GM12872 (cell line): Measurements from ENCODE around the gene DSCAM.

ENCODE experiments used
- TF ChIP-seq, protein P1 (sequence below): IDR thresholded peaks from 3 replicates; pipeline ENCODE4 v1.5.1; 2011; ENCODE audit warnings: low read depth, mild to moderate bottlenecking, low read length, moderate library complexity; ENCODE audit not compliant: insufficient read depth

The DSCAM gene

DNA sequence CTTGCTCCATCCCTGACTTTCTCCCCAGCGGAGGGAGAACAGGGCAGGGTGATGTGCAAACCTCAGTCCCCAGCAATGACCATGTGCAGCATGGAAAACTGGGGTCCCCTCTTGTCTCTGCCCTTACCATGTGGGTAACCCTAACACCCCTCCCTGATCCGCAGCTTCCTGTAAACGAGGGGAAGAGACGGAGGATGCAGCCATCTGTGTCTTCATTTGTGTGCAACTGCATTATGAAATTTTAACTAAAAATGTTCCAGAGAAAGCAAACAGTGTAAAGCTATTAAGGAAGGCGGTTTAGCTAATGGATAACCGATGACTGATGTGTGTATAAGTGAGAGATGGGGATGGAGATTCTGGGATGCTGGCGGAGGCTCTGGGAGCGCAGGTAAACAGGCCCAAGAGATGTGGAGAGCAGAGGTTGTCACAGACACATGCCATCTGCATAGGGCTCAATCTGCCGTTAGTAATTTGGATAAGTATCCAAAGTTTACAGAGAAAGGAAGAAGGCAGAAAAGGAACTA, 206.6 kb downstream of the DSCAM start:
- TF ChIP-seq, protein P1, sequence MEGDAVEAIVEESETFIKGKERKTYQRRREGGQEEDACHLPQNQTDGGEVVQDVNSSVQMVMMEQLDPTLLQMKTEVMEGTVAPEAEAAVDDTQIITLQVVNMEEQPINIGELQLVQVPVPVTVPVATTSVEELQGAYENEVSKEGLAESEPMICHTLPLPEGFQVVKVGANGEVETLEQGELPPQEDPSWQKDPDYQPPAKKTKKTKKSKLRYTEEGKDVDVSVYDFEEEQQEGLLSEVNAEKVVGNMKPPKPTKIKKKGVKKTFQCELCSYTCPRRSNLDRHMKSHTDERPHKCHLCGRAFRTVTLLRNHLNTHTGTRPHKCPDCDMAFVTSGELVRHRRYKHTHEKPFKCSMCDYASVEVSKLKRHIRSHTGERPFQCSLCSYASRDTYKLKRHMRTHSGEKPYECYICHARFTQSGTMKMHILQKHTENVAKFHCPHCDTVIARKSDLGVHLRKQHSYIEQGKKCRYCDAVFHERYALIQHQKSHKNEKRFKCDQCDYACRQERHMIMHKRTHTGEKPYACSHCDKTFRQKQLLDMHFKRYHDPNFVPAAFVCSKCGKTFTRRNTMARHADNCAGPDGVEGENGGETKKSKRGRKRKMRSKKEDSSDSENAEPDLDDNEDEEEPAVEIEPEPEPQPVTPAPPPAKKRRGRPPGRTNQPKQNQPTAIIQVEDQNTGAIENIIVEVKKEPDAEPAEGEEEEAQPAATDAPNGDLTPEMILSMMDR: no peak

DNA sequence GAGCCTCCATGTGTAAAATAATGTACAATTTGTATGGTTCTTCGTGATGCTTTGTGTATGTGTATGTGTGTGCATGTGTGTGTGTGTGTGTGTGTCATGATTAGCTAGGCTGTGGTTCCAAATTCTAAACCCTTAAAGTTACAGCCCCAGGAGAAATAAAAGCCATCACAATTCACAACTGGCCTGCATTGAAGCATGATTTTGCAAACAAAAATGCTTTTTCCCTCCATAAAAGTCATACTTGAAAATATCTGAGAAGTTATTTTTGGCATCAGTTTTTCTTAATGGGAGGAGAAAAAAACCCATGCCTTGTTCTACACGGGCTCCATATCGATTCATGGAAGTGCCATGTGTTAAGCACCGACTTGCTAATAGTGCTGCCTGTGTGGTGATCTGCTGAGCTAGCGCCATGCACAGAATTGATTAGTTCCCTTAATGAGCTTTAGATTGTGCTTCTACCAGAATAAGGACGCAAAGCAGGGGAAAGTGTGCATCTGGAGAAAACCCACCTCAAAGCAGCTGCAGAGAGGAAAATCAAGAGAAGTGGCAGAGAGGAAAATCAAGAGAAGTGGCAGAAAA, 207.3 kb downstream of the DSCAM start:
- TF ChIP-seq, protein P1: no peak

DNA sequence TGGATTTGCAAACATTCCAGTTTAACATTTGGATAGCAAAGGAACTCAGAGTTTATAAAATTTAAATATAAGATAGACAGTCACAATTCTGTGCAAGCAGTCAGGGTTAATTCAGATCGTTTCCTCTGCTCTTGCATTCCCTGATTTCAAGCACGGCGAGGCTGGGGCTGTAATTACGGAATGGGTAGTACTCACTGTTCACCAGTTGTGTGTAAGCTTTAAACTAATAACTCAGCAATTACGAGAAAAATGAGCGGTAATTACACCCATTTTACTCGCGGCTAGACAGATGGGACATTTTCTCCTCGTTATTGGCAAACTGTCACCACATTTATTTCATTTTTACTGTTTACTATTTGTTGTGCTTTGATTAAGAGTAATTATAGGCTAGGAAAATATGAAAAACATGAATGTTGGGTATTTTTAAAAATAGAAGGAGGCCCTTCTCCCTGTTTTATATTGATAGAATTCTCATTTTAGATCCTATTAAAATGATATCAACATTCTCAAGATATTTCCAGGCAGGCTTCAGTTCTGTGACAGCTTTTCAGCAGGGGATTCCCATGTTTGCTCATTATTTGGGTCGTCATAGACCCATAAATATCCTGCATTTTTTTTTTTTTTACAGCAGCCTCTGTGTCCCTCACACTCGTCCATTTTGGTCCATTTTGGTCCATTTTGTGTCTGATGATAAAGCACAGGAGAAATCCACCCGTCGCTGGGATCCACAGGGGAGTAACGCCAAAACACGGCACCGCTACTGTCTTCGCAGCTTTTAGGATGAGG, 208.3 kb downstream of the DSCAM start:
- TF ChIP-seq, protein P1: no peak

DNA sequence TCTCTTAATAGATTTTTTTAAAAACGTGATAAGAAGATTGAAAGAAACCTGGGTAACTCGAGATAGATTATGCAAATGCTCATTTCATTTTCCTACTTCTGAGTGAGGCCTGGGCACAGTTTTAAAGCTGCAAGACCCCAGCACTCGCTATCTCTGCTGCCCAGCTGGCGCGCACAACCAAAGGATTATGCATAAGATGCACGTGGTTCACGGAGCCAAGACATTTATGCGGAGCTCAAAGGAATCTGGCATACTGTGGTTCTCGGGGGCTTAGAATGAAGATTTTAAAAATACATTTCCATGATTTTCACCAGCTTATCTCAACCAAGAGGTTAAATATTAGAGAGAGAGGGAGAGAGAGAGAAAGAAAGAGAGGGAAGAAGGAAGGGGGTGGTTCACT, 210.9 kb downstream of the DSCAM start:
- TF ChIP-seq, protein P1: no peak

DNA sequence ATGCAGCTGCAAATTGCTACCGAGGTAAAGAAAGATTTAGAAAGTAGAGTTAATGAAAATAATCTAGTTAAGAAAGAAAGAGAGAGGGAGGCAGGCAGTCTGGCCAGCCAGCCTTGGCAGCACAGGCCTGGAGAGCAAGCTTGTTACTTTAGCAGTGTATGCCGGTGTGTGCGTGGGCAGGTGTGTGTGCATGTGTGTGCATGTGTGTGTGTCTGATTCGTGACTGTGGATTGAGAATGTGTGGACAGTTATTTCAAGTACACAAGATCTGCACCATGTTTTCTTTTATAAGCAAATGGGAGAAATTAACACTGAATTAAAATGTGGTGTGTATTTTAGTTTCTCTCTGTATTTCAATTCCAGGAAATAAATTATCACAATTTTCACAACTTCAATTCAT, 211.6 kb downstream of the DSCAM start:
- TF ChIP-seq, protein P1: no peak

DNA sequence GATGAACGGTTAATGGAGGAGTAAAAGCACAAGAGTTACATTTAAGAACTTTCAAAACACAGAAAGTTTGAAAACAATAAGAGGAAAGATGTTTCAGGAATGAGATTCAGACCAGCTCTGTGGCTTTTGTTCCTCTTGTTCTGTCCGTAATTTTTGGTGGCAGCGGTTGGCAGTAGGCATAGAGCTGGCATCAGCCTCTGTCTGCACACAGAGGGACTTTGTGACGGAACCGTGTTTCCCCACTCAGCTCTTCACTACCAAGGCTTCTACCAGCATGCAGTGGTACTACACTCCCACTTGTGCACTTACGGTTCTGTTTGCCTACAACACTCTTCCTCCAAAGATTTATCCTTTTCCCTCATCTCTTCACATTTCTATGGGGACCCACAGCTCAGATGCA, 212.8 kb downstream of the DSCAM start:
- TF ChIP-seq, protein P1: no peak

DNA sequence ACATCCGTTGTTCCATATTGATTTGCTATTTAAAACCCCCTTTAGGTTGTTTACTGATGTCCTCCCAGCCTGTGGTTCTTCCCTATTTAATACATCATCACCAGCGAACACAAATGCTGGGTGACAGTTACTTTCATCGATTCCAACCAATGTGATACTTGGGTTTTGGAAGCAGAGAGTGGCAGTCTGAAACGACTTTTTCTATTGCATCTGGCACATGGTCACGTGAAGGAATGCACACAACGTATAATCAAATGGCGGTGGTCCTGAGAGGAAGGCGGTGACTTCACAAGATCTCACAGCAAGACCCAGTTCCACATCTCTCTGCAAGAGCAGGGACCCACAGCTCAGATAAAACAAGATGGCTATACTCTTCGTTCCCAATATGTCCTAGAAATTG, 213.9 kb downstream of the DSCAM start:
- TF ChIP-seq, protein P1: no peak
